ENCODE measurements around the gene TMEM132A.
A peak's percentile ranks its signal among the peaks of the same experiment; 100 is the strongest.

DNA sequence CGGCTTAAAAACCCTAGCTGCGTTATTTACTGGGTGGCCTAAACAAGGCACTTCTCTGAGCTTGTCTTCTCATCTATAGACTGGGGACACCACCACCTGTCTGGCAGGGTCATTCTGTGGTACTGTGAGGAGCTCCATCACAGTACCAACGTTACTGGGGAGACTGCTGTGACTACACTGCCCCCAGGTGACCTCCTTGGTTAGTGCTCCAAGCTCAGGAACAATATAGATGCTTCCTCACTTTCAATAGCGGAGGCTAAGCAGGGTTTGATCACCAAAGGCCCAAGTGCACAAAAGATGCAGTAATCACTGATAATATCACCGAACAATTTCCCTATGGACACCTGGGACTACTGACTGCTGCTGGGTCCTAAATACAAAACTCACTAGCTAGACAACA is 36.7 kb upstream of the TMEM132A start:
- TF ChIP-seq, protein P1, sequence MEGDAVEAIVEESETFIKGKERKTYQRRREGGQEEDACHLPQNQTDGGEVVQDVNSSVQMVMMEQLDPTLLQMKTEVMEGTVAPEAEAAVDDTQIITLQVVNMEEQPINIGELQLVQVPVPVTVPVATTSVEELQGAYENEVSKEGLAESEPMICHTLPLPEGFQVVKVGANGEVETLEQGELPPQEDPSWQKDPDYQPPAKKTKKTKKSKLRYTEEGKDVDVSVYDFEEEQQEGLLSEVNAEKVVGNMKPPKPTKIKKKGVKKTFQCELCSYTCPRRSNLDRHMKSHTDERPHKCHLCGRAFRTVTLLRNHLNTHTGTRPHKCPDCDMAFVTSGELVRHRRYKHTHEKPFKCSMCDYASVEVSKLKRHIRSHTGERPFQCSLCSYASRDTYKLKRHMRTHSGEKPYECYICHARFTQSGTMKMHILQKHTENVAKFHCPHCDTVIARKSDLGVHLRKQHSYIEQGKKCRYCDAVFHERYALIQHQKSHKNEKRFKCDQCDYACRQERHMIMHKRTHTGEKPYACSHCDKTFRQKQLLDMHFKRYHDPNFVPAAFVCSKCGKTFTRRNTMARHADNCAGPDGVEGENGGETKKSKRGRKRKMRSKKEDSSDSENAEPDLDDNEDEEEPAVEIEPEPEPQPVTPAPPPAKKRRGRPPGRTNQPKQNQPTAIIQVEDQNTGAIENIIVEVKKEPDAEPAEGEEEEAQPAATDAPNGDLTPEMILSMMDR (conservative IDR thresholded peaks at IDR 0.05; ENCODE audit: low read depth, low read length), result peak; percentile 50
- no peak for TF ChIP-seq EZH2 (IDR thresholded peaks at IDR 0.05; ENCODE audit: borderline replicate concordance, low read depth, low read length, poor library complexity, severe bottlenecking)
